Measurements from ENCODE around the gene VAV1. TPM values are rescaled to one million over a fixed set of nuclear protein-coding genes. Genes with fewer than 3 reads are reported as not detected.
"Not testable (repeated sequence)": the region's sequence is repeated elsewhere in the genome, so short reads cannot be mapped to it uniquely, and the experiment has no call there.

Gene VAV1
- total RNA-seq, 1 donor: 0.36 TPM

- Histone ChIP-seq H3K4me2 (ENCODE audit: insufficient read depth, low read length) (no peak overlapping the region), H3K27me3 (ENCODE audit: insufficient read depth, low read length) (no peaks in the 10 kb centered on the region), H3K9me3 (ENCODE audit: low read depth, low read length) (no peaks in the 10 kb centered on the region), H3K36me3 (ENCODE audit: insufficient read depth, low read length) (no peaks in the 10 kb centered on the region), H3K27ac (ENCODE audit: low read depth, low read length) (no peak overlapping the region), H3K4me1 (ENCODE audit: insufficient read depth, low read length) (no peaks in the 10 kb centered on the region), H4K20me1 (ENCODE audit: insufficient read depth, low read length) (no peaks in the 10 kb centered on the region), H2AFZ (ENCODE audit: low read length) (no peak overlapping the region), H3K79me2 (ENCODE audit: insufficient read depth, low read length) (no peaks in the 10 kb centered on the region), H3K4me3 (ENCODE audit: insufficient read depth, low read length) (no peak overlapping the region)
- TF ChIP-seq CTCF (IDR thresholded peaks at IDR 0.05; ENCODE audit: extremely low read depth, low read depth, low read length): no peak
- no peak for DNase-seq (ENCODE audit: insufficient read length, low spot score, missing footprints)
Observed at GRCh38 chr19:6828306-6828697, 55.8 kb downstream of the VAV1 start.

DNA sequence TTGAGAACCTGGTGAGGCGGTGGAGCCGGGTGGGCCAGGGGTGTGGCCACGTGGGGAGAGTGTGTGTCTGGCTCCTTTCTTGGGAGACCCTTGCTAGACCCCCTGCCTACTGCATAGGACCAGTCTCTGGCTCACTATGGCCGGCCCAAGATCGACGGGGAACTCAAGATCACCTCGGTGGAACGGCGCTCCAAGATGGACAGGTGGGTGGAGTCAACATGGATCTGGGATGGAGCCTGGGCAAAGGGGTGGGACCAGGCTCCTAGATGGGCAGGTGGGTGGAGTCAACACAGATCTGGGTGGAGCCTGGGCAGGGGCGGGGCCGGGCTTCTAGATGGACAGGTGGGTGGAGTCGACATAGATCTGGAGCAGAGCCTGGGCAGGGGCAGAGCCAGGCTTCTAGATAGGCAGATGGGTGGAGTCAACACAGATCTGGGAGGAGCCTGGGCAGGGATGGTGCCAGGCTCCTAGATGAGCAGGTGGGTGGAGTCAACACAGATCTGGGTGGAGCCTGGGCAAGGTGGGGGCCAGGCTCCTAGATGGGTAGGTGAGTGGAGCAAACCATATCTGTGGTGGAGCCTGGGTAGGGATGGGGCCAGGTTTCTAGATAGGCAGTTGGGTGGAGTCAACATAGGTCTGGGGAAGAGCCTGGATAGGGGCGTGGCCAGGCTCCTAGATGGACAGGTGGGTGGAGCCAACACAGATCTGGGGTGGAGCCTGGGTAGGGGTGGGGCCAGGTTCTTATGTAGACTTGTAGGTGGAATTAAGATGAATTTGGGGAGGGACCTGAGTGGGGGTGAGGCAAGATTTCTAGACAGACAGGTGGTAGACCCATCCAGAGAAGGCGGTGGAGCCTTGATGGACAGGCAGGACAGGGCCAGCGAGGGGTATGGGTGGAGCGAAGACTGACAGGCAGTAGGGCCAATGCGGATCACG lies 56.5 kb downstream of the VAV1 start:
- Histone ChIP-seq H3K27me3 (ENCODE audit: insufficient read depth, low read length) (no peaks in the 10 kb centered on the region), H4K20me1 (ENCODE audit: insufficient read depth, low read length) (no peaks in the 10 kb centered on the region), H3K79me2 (ENCODE audit: insufficient read depth, low read length) (no peaks in the 10 kb centered on the region), H2AFZ (ENCODE audit: low read length) (no peak overlapping the region), H3K4me2 (ENCODE audit: insufficient read depth, low read length) (no peak overlapping the region), H3K27ac (ENCODE audit: low read depth, low read length) (no peak overlapping the region), H3K36me3 (ENCODE audit: insufficient read depth, low read length) (no peaks in the 10 kb centered on the region), H3K9me3 (ENCODE audit: low read depth, low read length) (no peaks in the 10 kb centered on the region), H3K4me1 (ENCODE audit: insufficient read depth, low read length) (no peaks in the 10 kb centered on the region), H3K4me3 (ENCODE audit: insufficient read depth, low read length) (no peak overlapping the region)
- peak; percentile 67 for DNase-seq (ENCODE audit: insufficient read length, low spot score, missing footprints)
- TF ChIP-seq CTCF (IDR thresholded peaks at IDR 0.05; ENCODE audit: extremely low read depth, low read depth, low read length): no peak

DNA sequence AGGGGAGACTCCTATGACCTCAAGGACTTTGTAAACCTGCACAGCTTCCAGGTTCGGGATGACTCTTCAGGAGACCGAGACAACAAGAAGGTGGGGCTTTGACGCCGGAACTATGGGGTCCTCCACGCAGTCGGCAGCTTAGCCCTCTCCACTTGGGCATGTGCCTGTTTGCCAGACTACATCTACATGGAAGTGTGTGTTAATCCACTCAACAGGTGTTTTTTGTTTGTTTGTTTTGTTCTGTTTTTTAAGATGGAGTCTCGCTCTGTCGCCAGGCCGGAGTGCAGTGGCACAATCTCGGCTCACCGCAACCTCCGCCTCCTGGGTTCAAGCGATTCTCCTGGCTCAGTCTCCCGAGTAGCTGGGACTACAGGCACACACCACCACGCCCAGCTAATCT lies 57.3 kb downstream of the VAV1 start:
- DNase-seq (ENCODE audit: insufficient read length, low spot score, missing footprints): peak; percentile 37
- not testable (repeated sequence) for H3K9me3 ChIP-seq (ENCODE audit: low read depth, low read length); H3K79me2 ChIP-seq (ENCODE audit: insufficient read depth, low read length); H2AFZ ChIP-seq (ENCODE audit: low read length); H3K4me3 ChIP-seq (ENCODE audit: insufficient read depth, low read length); H3K4me2 ChIP-seq (ENCODE audit: insufficient read depth, low read length); H3K27me3 ChIP-seq (ENCODE audit: insufficient read depth, low read length); H4K20me1 ChIP-seq (ENCODE audit: insufficient read depth, low read length); H3K4me1 ChIP-seq (ENCODE audit: insufficient read depth, low read length); H3K27ac ChIP-seq (ENCODE audit: low read depth, low read length); H3K36me3 ChIP-seq (ENCODE audit: insufficient read depth, low read length)

- not testable (repeated sequence) for H4K20me1 ChIP-seq (ENCODE audit: insufficient read depth, low read length); H3K4me1 ChIP-seq (ENCODE audit: insufficient read depth, low read length); H3K4me3 ChIP-seq (ENCODE audit: insufficient read depth, low read length); H3K79me2 ChIP-seq (ENCODE audit: insufficient read depth, low read length); H3K9me3 ChIP-seq (ENCODE audit: low read depth, low read length); H3K27me3 ChIP-seq (ENCODE audit: insufficient read depth, low read length); H3K36me3 ChIP-seq (ENCODE audit: insufficient read depth, low read length); H3K27ac ChIP-seq (ENCODE audit: low read depth, low read length); DNase-seq (ENCODE audit: insufficient read length, low spot score, missing footprints); H3K4me2 ChIP-seq (ENCODE audit: insufficient read depth, low read length); H2AFZ ChIP-seq (ENCODE audit: low read length)
Observed at GRCh38 chr19:6831084-6831483, 58.6 kb downstream of the VAV1 start.

- Histone ChIP-seq H3K27me3 (ENCODE audit: insufficient read depth, low read length) (no peaks in the 10 kb centered on the region), H3K4me2 (ENCODE audit: insufficient read depth, low read length) (no peak overlapping the region), H3K79me2 (ENCODE audit: insufficient read depth, low read length) (no peaks in the 10 kb centered on the region), H3K27ac (ENCODE audit: low read depth, low read length) (no peak overlapping the region), H2AFZ (ENCODE audit: low read length) (no peak overlapping the region), H3K9me3 (ENCODE audit: low read depth, low read length) (no peaks in the 10 kb centered on the region), H3K4me3 (ENCODE audit: insufficient read depth, low read length) (no peak overlapping the region), H3K36me3 (ENCODE audit: insufficient read depth, low read length) (no peaks in the 10 kb centered on the region), H4K20me1 (ENCODE audit: insufficient read depth, low read length) (no peaks in the 10 kb centered on the region), H3K4me1 (ENCODE audit: insufficient read depth, low read length) (no peaks in the 10 kb centered on the region)
- no peak for TF ChIP-seq CTCF (IDR thresholded peaks at IDR 0.05; ENCODE audit: extremely low read depth, low read depth, low read length)
- DNase-seq (ENCODE audit: insufficient read length, low spot score, missing footprints): no peak
Observed at GRCh38 chr19:6832412-6832811, 59.9 kb downstream of the VAV1 start.
